GM12878 (cell line): ENCODE data around the gene SOCS6. TPM values are rescaled to one million over a fixed set of nuclear protein-coding genes. Genes with fewer than 3 reads are reported as not detected.

Experiments used
- ATAC-seq: fragments of 200-7000 bp; cut with Tn5 transposase; 3 replicates; pipeline ENCODE4 v1.9.1; 2020; ENCODE audit warnings: mild to moderate bottlenecking, moderate library complexity
- BruUV-seq: library from RNA; stranded (reverse); fragments of 400-500 nt; replicated peaks from 2 replicates; lab custom pipeline; 2021; lab: Mats Ljungman, UMichigan
- CTCF ChIA-PET: fragments of 300-600 bp; sonication (Branson Sonifier 250); formaldehyde crosslinking; extraction: SDS; loops from one replicate; lab custom pipeline; 2021; ENCODE audit warnings: inconsistent platforms; lab: Yijun Ruan, JAX
- POLR2A ChIA-PET: fragments of 350-600 bp; formaldehyde crosslinking; extraction: SDS; loops from one replicate; lab custom pipeline; 2021; ENCODE audit warnings: inconsistent platforms; lab: Charles Lee
- RAD21 ChIA-PET: fragments of 300-600 bp; sonication (Branson Sonifier 250); formaldehyde crosslinking; loops from one replicate; lab custom pipeline; 2023; ENCODE audit warnings: antibody characterized with exemption; ENCODE audit not compliant: unreplicated experiment; lab: Charles Lee
- SMC1A ChIA-PET: fragments of 300-600 bp; sonication (Branson Sonifier 250); formaldehyde crosslinking; loops from one replicate; lab custom pipeline; 2023; ENCODE audit not compliant: unreplicated experiment, uncharacterized antibody; lab: Charles Lee
- DNase-seq: peaks from one replicate; pipeline ENCODE4 v3.0.0-alpha.2; 2011; ENCODE audit warnings: low read depth, low spot score
- FAIRE-seq: peaks from 3 replicates; lab custom pipeline; 2011; peaks lifted over from hg19 to GRCh38; lab: Jason Lieb, UNC
- H2AFZ ChIP-seq: 2 replicates; pipeline ENCODE4 v1.6.0; 2011; ENCODE audit warnings: low read depth, low read length, control low read depth; ENCODE audit not compliant: control insufficient read depth
- H3K27ac ChIP-seq: 2 replicates; pipeline ENCODE4 v1.5.1; 2011; ENCODE audit warnings: control low read depth; ENCODE audit not compliant: control insufficient read depth, insufficient read depth
- H3K27me3 ChIP-seq, 2 experiments: replicated peaks in 1 of 2; 2 replicates each; pipeline versions ENCODE4 v1.6.0 to v1.6.1; 2011; ENCODE audit warnings: low read length in 1 of 2; ENCODE audit not compliant: control insufficient read depth in 2 of 2, insufficient read depth in 2 of 2
- H3K36me3 ChIP-seq, 2 experiments: 2 replicates each; pipeline ENCODE4 v1.5.1; 2011; ENCODE audit warnings: low read length in 1 of 2; ENCODE audit not compliant: control insufficient read depth in 2 of 2, insufficient read depth in 2 of 2
- H3K4me1 ChIP-seq: 2 replicates; pipeline ENCODE4 v1.6.1; 2011; ENCODE audit warnings: mild to moderate bottlenecking, low read length, moderate library complexity, mixed read lengths; ENCODE audit not compliant: control insufficient read depth, insufficient read depth
- H3K4me2 ChIP-seq: 2 replicates; pipeline ENCODE4 v1.6.0; 2011; ENCODE audit warnings: control low read depth; ENCODE audit not compliant: control insufficient read depth, insufficient read depth
- H3K4me3 ChIP-seq: fragments of 200-600 bp; sonication (generic); 2 replicates; pipeline ENCODE4 v1.5.1; 2016
- H3K79me2 ChIP-seq: 2 replicates; pipeline ENCODE4 v1.6.0; 2011; ENCODE audit warnings: low read length; ENCODE audit not compliant: control insufficient read depth, insufficient read depth
- H3K9ac ChIP-seq: 2 replicates; pipeline ENCODE4 v1.8.0; 2011; ENCODE audit warnings: low read length, control low read depth, mixed read lengths; ENCODE audit not compliant: control insufficient read depth, insufficient read depth
- H3K9me3 ChIP-seq: replicated peaks from 3 replicates; pipeline ENCODE4 v1.5.1; 2011; ENCODE audit warnings: mild to moderate bottlenecking, low read length; ENCODE audit not compliant: control insufficient read depth, insufficient read depth
- H4K20me1 ChIP-seq: 2 replicates; pipeline ENCODE4 v1.6.0; 2011; ENCODE audit not compliant: control insufficient read depth, insufficient read depth
- ATF3 ChIP-seq: IDR thresholded peaks from 2 replicates; pipeline ENCODE4 v1.6.1; 2011; ENCODE audit warnings: low read depth, mild to moderate bottlenecking, low read length, moderate library complexity, borderline replicate concordance; ENCODE audit errors: extremely low read depth
- ATF7 ChIP-seq: fragments of 450-650 bp; IDR thresholded peaks from 2 replicates; pipeline ENCODE4 v1.6.1; 2016; ENCODE audit warnings: low read depth, mild to moderate bottlenecking
- BCLAF1 ChIP-seq: fragments of 450-650 bp; IDR thresholded peaks from 2 replicates; pipeline ENCODE4 v1.6.1; 2017; ENCODE audit warnings: antibody characterized with exemption, mild to moderate bottlenecking, moderate library complexity
- E4F1 ChIP-seq: fragments of 450-650 bp; IDR thresholded peaks from 2 replicates; pipeline ENCODE4 v1.6.1; 2018; ENCODE audit warnings: borderline replicate concordance, mild to moderate bottlenecking; ENCODE audit not compliant: partially characterized antibody
- EZH2 ChIP-seq: IDR thresholded peaks from 2 replicates; pipeline ENCODE4 v1.6.1; 2012; ENCODE audit warnings: low read depth, mild to moderate bottlenecking, control low read depth, inconsistent platforms, low read length, borderline replicate concordance; ENCODE audit not compliant: control insufficient read depth
- HCFC1 ChIP-seq: fragments of 150-350 bp; IDR thresholded peaks from 2 replicates; pipeline ENCODE4 v1.6.1; 2014; ENCODE audit warnings: low read length
- IKZF1 ChIP-seq: fragments of 450-650 bp; conservative IDR thresholded peaks from 2 replicates; pipeline ENCODE4 v1.6.1; 2017; ENCODE audit warnings: antibody characterized with exemption, mild to moderate bottlenecking
- KLF5 ChIP-seq: fragments of 450-650 bp; IDR thresholded peaks from 2 replicates; pipeline ENCODE4 v1.6.1; 2014; ENCODE audit warnings: mild to moderate bottlenecking; ENCODE audit not compliant: partially characterized antibody
- MLLT1 ChIP-seq: fragments of 450-650 bp; IDR thresholded peaks from 2 replicates; pipeline ENCODE4 v1.6.1; 2016; ENCODE audit warnings: mild to moderate bottlenecking
- MTA2 ChIP-seq: fragments of 450-650 bp; IDR thresholded peaks from 2 replicates; pipeline ENCODE4 v1.6.1; 2016; ENCODE audit warnings: low read depth, mild to moderate bottlenecking, moderate library complexity
- NFYB ChIP-seq: IDR thresholded peaks from 2 replicates; pipeline ENCODE4 v1.6.1; 2011; ENCODE audit warnings: low read depth, mild to moderate bottlenecking, low read length, improper control_type of control experiment, moderate library complexity; ENCODE audit not compliant: insufficient read depth
- USF1 ChIP-seq: IDR thresholded peaks from 2 replicates; pipeline ENCODE4 v1.6.1; 2011; ENCODE audit warnings: borderline replicate concordance, low read depth, mild to moderate bottlenecking, moderate library complexity, mixed read lengths, low read length; ENCODE audit not compliant: insufficient read depth; ENCODE audit errors: extremely low read length
- ZBED1 ChIP-seq: IDR thresholded peaks from 2 replicates; pipeline ENCODE4 v1.6.1; 2016; ENCODE audit warnings: borderline replicate concordance
- WGBS: methylation state at CpG from one replicate; pipeline ENCODE4 v1.1.6; 2016; ENCODE audit warnings: low lambda C conversion rate; ENCODE audit not compliant: insufficient replicate concordance, insufficient coverage; ENCODE audit errors: missing lambda C conversion rate; 5-methylcytosine and 5-hydroxymethylcytosine counted together
- in situ Hi-C: fragments of 300-500 bp; cut with MboI; formaldehyde crosslinking; loops from 9 replicates; pipeline ENCODE4 v1.14.3; 2018; ENCODE audit warnings: mixed read lengths
- intact Hi-C: fragments of 100-400 bp; cut with micrococcal nuclease; formaldehyde crosslinking; loops from one replicate; pipeline ENCODE4 v1.14.2; 2022; ENCODE audit not compliant: unreplicated experiment
- polyA plus RNA-seq, 11 experiments: library from polyadenylated mRNA; depleted of rRNA in 4 of 11; unstranded in 6 of 11; stranded (reverse) in 5 of 11; fragments of >200 nt; fragmentation: Nextera tagmentation in 4 of 11; fragmentation: Illumina TruSeq in 1 of 11; extraction: Ambion mirVana in 4 of 11; extraction: Trizol in 1 of 11; gene quantifications; 1 replicate in 1 of 11; 2 replicates in 10 of 11; pipeline versions ENCODE4 v1.2.1 to v1.2.3, GENCODE V29; 2011 to 2016; ENCODE audit warnings: inconsistent platforms in 2 of 11, missing spikeins in 2 of 11, low read depth in 1 of 11
- total RNA-seq, 4 experiments: library from RNA; depleted of rRNA in 3 of 4; stranded (reverse); fragments of >200 nt in 3 of 4; fragmentation: Illumina TruSeq in 1 of 4; extraction: Trizol in 1 of 4; gene quantifications; 2 replicates each; pipeline versions ENCODE4 v1.2.1 to v1.2.3, GENCODE V29; 2013 to 2021

Gene SOCS6
- total and polyA plus RNA-seq, 10 of the 15 experiments (the other 5 are each of a cell fraction or from before 2014, with no cell fraction given), result 1.6 to 6.1 (median 4.1) TPM

- in situ Hi-C loops, result no loop called here
- no peak for FAIRE-seq
Measured at GRCh38 chr18:70355620-70356385, 67.0 kb downstream of the SOCS6 start.

More at GRCh38 chr18:70355620-70356385, 67.0 kb downstream of the SOCS6 start:
- SMC1A ChIA-PET, result no interaction called here
- H2AFZ ChIP-seq, result no peak overlapping the region
- H3K27ac ChIP-seq, result no peak overlapping the region
- no peaks in the 10 kb centered on the region for H3K27me3 ChIP-seq
- H3K9ac ChIP-seq, result no peak overlapping the region
- peaks cover 6% of the 10 kb centered on the region; the same call in 1 of the 2 replicates for H3K4me1 ChIP-seq
- CTCF ChIA-PET, result no interaction called here
- POLR2A ChIA-PET, result no interaction called here
- no TSS peak for BruUV-seq
- H3K4me3 ChIP-seq, result no peak overlapping the region
- no peaks in the 10 kb centered on the region; the same call in none of the 3 replicates for H3K9me3 ChIP-seq
- no peak for DNase-seq
- no peaks in the 10 kb centered on the region for H3K79me2 ChIP-seq
- H4K20me1 ChIP-seq, result no peaks in the 10 kb centered on the region
- 96% methylated on average over 5 of the region's 5 CpGs for WGBS
- RAD21 ChIA-PET, result no interaction called here
- TF ChIP-seq IKZF1 (no peak), BCLAF1 (no peak), ZBED1 (no peak), ATF3 (no peak), NFYB (no peak), ATF7 (no peak), EZH2 (no peak), E4F1 (no peak), KLF5 (no peak), MLLT1 (no peak), USF1 (no peak), MTA2 (no peak), HCFC1 (no peak)
- TF ChIP-seq, all 136 proteins: peak for 0
- no peaks in the 10 kb centered on the region for H3K36me3 ChIP-seq
- H3K4me2 ChIP-seq, result no peak overlapping the region
- no peak for ATAC-seq
- intact Hi-C loops, result loop anchor here (5.0 kb wide), 1 partner anchor 76 kb away; no protein-coding TSS in a partner anchor
